ENCODE data around the gene MCM3AP. TPM values are rescaled to one million over a fixed set of nuclear protein-coding genes. Genes with fewer than 3 reads are reported as not detected.

Gene MCM3AP
- polyA plus RNA-seq, 1 experiment = 31.6 TPM

GRCh38 chr21:46199436-46200373 lies 85.7 kb downstream of the MCM3AP start:
- H3K36me3 ChIP-seq (ENCODE audit: control insufficient read depth, insufficient read depth, low read length) = peaks cover 12% of the 10 kb centered on the region
- H3K4me3 ChIP-seq (ENCODE audit: low read depth, low read length) = no peak overlapping the region
- DNase-seq (ENCODE audit: low read depth) = no peak
- ChIA-PET POLR2A (no interaction called here), CTCF (interaction anchor here (1.0 kb wide), 1 partner anchor 46 kb away, joined by 5 read pairs; no protein-coding TSS in a partner anchor)
- TF ChIP-seq CTCF (IDR thresholded peaks at IDR 0.05; ENCODE audit: insufficient read depth, low read depth, low read length) = no peak
- no peaks in the 10 kb centered on the region for H3K27me3 ChIP-seq (ENCODE audit: control insufficient read depth, insufficient read depth, low read length)

- TF ChIP-seq CTCF (IDR thresholded peaks at IDR 0.05; ENCODE audit: insufficient read depth, low read depth, low read length) = no peak
- peaks cover 22% of the 10 kb centered on the region for H3K36me3 ChIP-seq (ENCODE audit: control insufficient read depth, insufficient read depth, low read length)
- no peaks in the 10 kb centered on the region for H3K27me3 ChIP-seq (ENCODE audit: control insufficient read depth, insufficient read depth, low read length)
- POLR2A ChIA-PET = no interaction called here
- no peak overlapping the region for H3K4me3 ChIP-seq (ENCODE audit: low read depth, low read length)
- CTCF ChIA-PET = interaction anchor here (1.2 kb wide), 1 partner anchor 224 kb away, joined by 4 read pairs; no protein-coding TSS in a partner anchor
- no peak for DNase-seq (ENCODE audit: low read depth)
Measured at GRCh38 chr21:46196733-46197132, 88.7 kb downstream of the MCM3AP start.

GRCh38 chr21:46195595-46196195 lies 89.7 kb downstream of the MCM3AP start:
- no peak for DNase-seq (ENCODE audit: low read depth)
- no peak for TF ChIP-seq CTCF (IDR thresholded peaks at IDR 0.05; ENCODE audit: insufficient read depth, low read depth, low read length)
- H3K27me3 ChIP-seq (ENCODE audit: control insufficient read depth, insufficient read depth, low read length) = no peaks in the 10 kb centered on the region
- ChIA-PET POLR2A (no interaction called here), CTCF (interaction anchor here (0.6 kb wide), 1 partner anchor 288 kb away, joined by 3 read pairs; no protein-coding TSS in a partner anchor)
- H3K36me3 ChIP-seq (ENCODE audit: control insufficient read depth, insufficient read depth, low read length) = peaks cover 22% of the 10 kb centered on the region
- H3K4me3 ChIP-seq (ENCODE audit: low read depth, low read length) = no peak overlapping the region

- CTCF ChIA-PET = interaction anchor here (0.6 kb wide), 1 partner anchor 287 kb away, joined by 3 read pairs; no protein-coding TSS in a partner anchor
- Histone ChIP-seq H3K27me3 (ENCODE audit: control insufficient read depth, insufficient read depth, low read length) (no peaks in the 10 kb centered on the region), H3K36me3 (ENCODE audit: control insufficient read depth, insufficient read depth, low read length) (peaks cover 27% of the 10 kb centered on the region), H3K4me3 (ENCODE audit: low read depth, low read length) (no peak overlapping the region)
- DNase-seq (ENCODE audit: low read depth) = no peak
- POLR2A ChIA-PET = no interaction called here
- no peak for TF ChIP-seq CTCF (IDR thresholded peaks at IDR 0.05; ENCODE audit: insufficient read depth, low read depth, low read length)
Measured at GRCh38 chr21:46194374-46195334, 90.8 kb downstream of the MCM3AP start.

All from BJ (cell line).